Measurements from ENCODE around the gene PCDH8.

DNA sequence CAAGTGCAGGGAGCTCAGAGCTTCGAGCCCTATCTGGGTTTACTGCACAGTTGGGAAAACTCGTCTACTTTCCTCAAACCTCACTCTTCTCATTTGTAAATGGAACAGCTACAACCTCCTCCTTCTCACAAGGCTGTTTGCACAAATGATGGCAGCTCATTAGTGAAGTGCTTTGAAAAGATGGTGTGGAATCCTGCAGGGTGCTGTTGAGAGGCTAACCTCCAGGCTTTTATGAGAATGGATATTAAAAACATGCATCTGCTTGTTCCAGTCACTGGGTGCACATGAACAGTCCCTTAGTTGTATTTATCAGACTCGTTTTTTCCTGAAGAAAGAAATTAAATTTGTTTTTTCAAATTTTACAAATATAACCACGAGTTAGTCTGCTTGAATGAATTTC, 36.6 kb downstream of the PCDH8 start:
- no peak for TF ChIP-seq POLR2A (IDR thresholded peaks at IDR 0.05)
- TF ChIP-seq, protein P1, sequence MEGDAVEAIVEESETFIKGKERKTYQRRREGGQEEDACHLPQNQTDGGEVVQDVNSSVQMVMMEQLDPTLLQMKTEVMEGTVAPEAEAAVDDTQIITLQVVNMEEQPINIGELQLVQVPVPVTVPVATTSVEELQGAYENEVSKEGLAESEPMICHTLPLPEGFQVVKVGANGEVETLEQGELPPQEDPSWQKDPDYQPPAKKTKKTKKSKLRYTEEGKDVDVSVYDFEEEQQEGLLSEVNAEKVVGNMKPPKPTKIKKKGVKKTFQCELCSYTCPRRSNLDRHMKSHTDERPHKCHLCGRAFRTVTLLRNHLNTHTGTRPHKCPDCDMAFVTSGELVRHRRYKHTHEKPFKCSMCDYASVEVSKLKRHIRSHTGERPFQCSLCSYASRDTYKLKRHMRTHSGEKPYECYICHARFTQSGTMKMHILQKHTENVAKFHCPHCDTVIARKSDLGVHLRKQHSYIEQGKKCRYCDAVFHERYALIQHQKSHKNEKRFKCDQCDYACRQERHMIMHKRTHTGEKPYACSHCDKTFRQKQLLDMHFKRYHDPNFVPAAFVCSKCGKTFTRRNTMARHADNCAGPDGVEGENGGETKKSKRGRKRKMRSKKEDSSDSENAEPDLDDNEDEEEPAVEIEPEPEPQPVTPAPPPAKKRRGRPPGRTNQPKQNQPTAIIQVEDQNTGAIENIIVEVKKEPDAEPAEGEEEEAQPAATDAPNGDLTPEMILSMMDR (IDR thresholded peaks at IDR 0.05): no peak

All from lower leg skin (tissue), 3 donors.